Right hindlimb (tissue), 1 donor: ENCODE measurements around the gene DUOX2.
"Not testable (repeated sequence)": the region's sequence is repeated elsewhere in the genome, so short reads cannot be mapped to it uniquely, and the experiment has no call there.

Experiments
- DNase-seq: peaks from one replicate; pipeline ENCODE4 v3.0.0-alpha.2; 2018

The DUOX2 gene

DNA sequence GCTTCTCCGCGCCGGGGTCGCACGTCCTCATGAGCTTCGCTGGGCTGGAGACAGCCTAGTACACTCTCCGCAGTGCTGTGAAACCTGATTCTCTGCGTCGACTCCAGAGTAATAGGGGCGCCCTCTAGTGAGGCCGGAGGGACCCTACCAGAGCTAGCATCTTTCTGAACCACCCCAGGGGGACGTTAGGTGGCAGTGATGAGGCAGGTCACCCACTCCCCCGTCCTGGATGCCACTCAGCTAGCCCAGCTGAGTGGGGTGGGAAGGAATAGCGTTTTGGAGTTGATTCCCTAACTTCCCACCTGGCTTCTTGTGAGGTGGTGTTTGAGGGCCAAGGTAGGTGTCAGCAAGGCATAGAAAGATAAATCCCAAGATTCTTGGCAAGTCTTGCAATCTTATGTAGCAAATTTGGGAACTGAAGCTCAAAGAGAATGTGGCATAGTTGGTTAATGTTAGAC, 4.2 kb upstream of the DUOX2 start:
- peak; percentile 93 for DNase-seq

DNA sequence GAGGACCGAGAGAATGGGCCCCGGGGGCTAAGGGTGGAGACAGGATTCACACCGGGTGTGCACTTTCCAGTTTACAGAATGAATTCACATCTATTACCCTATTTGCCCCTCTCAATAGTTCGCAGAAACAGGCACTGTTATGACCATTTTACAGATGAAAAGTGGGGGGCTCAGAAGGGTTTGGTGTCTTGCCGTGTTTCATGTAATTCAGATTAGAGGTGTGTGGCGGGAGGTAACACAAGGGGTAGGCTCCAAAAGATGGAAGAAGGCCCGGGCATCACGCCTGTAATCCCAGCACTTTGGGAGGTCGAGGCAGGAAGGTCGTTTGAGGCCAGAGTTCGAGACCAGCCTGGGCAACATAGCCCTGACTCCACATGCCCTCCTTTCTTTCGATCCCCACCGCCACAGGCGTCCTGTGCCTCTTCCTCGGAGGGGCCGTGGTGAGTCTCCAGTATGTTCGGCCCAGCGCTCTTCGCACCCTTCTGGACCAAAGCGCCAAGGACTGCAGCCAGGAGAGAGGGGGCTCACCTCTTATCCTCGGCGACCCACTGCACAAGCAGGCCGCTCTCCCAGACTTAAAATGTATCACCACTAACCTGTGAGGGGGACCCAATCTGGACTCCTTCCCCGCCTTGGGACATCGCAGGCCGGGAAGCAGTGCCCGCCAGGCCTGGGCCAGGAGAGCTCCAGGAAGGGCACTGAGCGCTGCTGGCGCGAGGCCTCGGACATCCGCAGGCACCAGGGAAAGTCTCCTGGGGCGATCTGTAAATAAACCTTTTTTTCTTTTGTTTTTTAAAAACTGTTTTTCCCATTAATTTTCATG, 3.5 kb upstream of the DUOX2 start:
- DNase-seq: no peak

DNA sequence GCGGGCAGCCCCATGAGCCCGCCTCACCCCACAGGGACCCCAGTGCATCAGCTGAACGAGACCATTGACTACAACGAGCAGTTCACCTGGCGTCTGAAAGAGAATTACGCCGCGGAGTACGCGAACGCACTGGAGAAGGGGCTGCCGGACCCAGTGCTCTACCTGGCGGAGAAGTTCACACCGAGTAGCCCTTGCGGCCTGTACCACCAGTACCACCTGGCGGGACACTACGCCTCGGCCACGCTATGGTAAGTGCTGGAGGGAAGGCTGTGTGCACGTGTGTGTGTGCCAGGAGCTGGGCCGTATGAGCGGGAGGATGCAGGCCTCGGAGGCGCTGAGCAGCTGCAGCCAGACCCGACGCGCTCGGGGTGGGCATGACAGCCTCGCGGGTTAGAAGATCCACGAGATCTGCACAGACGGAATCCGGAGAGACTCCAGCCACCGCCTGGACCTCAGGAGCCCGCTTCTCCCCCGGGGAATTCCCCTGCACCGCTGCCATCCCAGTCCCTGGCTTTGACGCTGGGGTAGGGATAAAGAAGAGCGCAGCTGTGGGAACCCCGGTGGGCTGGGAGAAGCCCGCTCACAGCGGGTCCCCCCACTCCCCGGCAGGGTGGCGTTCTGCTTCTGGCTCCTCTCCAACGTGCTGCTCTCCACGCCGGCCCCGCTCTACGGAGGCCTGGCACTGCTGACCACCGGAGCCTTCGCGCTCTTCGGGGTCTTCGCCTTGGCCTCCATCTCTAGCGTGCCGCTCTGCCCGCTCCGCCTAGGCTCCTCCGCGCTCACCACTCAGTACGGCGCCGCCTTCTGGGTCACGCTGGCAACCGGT, 2.7 kb upstream of the DUOX2 start:
- no peak for DNase-seq

DNA sequence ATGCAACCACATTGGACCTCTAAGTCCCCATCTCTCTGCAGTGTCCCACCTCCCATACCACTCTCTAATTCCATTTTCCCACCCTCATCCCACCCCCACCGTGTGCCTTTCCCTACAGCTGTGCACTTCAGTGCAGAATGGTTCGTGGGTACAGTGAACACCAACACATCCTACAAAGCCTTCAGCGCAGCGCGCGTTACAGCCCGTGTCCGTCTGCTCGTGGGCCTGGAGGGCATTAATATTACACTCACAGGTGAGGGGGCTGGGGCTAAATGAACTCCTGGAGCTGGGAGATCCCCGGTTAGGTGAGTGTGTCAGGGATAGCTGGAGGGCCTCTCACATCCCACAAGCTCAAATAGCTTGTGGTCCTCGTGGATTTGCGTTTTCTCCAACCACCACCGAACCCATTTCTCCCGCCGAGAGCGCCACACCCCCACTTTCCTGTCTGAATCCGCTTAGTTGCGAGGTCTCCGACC, 2.1 kb upstream of the DUOX2 start:
- no peak for DNase-seq

DNA sequence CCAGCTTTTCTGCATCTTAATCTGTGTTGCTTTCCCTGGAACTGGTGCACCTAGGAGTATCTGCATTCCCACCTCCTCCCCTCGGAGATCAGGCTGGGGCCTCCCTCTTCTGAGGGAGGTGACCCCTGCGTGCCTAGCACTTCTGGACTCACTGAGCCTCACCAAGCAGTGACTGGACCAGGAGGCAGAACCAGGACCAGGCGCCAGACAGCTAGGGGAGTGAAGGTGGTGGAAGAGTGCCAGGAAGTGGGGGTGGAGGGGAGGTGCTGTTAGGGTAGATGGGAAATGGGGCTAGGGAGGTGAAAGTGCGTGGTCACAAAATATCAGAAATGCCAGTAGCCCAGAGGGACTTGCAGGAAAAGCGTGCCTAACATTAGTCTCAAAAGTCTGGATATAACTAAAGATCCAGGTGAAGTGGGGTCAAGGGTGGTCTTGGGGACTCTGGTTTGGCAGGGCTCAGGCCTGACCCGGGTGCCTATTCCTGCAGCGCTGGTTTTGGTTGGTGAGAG, 1.4 kb upstream of the DUOX2 start:
- DNase-seq: no peak

DNA sequence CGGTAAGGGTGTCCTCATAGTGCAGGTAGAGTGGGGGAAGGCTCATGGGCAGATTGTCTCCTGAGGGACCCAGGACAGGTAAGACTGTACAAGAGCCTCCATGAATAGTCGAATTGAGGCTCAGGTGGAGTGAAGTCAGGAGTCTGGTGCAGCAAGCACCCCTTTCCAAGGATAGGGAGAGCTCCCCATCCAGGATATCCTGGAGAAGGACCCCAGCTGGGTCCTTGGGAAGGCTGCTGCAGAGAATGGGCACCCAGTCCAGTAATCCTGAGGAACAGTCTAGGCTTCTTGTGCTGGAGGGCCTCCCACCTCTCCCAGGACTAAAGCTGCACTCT, 746 bp upstream of the DUOX2 start:
- no peak for DNase-seq

DNA sequence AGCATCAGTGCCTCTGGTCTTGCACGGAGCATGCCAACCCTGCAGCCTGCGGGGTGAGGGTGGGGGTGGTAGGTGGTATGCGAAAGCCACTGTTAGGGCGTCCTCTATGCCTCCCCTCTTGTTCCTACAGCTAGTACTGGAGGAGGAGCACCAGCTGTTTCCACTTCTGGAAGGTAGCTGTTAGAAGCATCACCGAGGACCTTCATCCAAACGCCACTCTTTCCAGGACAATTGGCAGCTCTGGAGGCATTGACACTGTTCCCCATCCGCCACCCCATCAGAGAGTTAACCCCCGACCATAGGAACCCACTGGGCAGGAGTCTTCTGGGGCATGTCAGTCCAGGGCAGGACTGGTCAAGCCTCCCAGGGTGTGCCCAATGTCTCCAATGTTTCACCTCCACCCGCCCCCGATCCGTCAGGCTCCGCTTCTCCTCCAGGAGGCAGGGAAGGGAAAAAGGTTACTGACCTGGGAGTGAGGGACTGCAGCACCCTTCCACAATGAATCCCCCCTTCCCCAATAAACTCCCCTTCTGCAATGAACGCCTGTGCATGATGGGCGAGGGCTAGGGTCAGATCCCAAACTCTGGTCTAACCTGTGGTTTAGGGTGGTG, 487 bp downstream of the DUOX2 start:
- no peak for DNase-seq

DNA sequence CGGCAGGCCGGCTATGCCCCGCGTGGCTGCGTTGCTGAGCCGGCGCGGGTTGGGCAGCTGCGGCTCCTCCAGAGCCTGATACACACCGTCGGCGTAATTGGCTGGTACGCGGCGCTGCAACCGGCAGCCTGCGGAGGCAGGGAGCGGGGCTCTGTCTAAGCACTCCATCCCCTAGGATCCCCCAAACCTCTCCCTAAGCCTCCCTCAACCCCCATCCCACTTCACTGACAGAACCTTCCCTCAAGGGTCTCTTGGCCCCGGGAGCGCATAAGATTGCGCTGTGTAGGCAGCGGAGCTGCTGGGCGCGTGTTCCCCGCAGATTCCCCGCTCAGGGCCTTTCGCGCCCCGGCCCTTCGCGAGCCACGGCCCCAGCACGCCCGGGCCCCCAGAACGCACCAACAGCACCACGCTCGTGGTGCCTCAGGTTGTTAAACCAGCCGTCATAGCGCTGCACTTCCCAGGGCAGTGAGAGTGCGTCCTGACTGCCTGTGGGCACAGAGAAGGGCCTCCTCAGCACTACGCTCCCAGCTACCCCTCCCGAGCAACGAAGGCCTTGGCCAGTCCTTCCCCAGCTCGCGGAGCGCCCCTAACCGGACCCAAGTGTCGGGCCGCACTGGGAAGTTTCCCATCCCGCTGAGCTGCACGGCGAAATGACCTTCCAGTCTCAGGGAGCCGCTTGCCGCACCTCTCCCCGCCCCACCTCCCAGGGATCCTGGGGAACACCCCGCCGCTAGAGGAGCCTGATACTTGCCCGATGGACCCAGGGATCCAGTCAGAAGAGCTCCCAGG, 1.2 kb downstream of the DUOX2 start:
- DNase-seq: no peak

DNA sequence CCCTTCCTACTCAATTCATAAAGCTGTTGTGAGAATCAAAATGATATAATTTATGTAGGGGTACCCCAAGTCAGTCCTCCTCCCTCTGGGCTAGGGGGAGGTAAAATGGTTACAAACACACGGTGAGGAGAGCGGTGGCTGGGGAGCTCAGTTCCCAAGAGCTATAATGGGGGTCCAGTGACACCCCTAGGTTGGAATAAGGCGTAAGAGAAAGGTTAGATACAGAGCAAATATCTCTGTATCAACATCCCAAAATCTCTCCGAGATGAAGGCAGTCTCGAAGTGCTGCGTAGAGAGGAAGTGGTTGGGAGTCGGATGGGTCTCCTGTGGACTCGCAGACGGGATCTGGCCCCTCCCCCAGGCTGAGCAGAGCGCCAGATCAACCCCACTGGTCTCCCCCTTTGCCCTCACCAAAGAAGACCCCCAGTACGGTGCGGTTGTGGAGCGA, 1.8 kb downstream of the DUOX2 start:
- DNase-seq: no peak

DNA sequence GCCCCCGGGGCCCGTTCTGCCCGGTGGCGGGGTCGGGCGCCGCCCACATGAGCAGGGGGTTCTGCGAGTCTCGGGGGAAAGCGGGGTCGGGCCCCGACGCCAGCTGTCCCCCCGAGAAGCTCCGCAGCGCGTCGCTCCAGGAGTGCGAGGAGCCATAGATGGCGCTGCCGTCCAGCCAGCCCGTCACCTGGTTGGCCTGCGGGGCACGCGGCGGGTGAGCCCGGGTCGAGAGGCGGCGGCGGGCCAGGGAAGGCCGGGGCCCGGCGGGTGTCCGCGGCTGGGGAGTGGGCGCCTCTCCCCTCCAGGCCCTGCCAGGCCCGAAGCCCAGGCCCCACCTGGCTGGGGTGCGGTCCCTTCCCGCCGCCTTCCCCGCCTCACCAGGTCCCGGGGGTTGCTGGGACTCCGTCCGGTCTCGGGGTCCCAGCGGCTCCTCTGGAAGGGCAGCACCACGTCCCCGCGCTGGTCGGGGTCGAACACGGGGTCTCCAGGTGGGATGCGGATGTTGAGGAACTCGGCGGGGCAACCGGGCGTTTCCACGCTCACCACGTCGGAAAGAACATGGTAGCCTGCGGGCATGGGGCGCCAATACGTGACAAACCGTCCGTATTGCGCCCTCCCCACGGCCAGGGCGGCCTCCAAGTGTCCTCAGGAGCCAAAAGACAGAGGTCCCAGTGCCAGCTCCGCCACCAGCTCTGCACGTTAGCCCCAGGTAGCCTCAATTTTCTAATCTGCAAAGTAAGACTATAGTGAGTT, 2.4 kb downstream of the DUOX2 start:
- DNase-seq: no peak

DNA sequence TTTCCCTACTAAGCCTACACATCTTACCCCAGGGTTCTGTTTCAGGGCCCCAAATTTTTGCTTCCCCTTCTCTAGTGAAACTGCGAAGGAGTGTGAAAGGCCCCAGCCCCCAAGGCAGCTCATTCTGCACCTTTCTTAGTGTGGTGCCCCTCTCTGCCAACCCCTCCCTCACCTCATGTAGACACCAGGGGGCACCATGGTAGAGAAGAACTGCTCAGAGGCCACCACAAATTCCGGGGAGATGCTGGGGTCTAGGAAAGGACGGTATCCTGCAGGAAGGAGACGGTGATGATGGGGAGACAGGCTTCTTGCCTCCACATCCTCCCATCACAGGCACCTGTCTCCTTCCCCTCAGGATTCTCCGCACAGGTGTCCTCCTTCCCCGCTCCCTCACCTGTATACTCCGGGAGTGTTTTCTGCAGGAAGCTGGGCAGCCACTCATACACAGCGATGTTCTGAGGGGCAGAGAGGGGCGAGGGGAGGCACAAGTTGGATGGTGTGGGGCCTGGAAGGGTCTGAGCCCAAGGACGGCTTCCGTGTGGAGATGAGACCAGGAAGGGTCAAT, 3.6 kb downstream of the DUOX2 start:
- no peak for DNase-seq

DNA sequence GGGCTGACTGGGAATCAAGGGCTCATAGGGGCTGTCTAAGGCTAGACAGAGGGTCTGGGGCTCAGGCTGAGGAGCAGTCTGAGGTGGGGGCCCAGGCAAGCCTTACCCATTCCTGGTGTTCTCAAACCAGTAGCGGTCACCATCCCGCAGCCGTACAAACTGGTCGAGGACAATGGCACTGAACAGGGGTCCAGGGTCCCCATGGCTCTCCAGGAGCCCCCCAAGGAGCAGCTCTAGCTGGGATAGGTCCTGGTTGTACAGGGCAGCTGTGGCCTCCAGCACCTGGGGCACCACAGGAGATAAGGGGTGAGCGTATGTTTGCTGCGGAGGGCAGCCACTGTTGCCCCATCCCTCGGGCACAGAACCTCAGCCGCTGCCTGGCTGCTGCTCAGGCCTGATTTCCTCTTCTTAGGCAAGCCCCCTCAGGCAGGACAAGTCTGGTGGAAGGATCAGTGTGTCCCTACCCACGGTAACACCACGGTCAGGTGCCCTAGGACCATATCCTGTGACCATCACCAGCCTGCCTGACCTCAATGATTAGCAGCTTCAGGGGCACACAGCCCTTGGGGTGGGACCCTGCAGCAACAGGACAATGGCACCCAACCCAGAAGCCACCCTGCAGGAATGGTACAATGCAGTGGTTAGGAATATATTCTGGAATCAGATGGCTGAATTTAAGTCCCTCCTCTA, 5.9 kb downstream of the DUOX2 start:
- peak; percentile 7 for DNase-seq

DNA sequence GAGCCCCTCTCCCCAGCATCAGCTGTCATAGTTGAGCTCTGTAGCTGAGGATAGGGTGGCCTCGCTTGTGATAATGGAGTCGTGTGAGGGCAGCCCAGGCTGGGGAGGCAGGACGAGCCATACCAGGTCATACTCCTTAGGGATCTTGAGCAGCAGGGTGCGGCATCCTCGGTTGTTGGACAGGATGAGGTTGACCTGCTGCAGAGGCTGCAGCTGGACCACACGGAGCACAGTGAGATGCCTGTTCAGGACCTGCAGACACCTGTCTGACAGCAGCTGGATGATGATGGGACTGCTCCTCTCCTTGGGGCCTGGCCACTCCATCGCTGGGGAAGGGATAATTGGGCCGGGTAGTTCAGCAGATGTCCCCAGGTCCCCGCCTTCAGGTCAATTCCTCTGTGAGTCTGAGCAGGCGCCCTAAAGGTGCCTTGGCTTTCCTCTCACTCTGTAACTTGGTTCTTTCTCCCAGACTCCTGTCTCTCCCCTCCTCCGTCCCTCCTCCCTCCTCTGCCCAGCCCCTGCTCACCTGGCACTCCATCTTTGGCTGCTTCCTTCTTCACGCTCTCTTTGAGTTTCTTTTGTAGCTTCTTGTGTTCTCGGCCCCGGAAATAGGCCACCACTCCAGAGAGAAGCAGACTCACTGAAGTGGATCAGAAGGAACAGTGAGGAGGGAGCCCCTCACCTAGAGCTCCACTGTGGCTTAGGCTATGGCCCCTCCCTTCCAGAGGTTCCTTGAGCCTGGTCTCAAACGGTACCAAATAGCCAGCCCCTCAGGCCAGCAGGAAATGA, 7.8 kb downstream of the DUOX2 start:
- DNase-seq: peak; percentile 4

DNA sequence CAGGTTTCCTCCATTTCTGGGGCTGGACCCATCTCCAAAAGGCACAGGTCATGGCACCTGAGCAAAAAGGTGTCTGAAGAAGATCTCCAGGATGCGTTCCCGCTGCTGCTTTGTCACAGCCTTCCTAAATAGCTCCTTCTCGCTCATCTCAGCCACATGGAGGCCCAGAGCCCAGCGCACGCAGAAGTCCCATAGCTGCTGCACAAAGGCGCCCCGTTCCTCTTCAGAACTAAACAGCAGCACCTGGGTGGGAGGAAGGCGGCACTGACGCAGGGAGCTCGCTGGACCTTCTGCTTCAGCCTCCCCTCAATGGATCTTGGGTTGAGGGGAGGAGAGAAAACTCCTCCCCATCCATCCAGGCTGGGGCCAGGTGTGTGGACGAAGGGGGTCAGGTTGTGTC, 8.4 kb downstream of the DUOX2 start:
- no peak for DNase-seq

DNA sequence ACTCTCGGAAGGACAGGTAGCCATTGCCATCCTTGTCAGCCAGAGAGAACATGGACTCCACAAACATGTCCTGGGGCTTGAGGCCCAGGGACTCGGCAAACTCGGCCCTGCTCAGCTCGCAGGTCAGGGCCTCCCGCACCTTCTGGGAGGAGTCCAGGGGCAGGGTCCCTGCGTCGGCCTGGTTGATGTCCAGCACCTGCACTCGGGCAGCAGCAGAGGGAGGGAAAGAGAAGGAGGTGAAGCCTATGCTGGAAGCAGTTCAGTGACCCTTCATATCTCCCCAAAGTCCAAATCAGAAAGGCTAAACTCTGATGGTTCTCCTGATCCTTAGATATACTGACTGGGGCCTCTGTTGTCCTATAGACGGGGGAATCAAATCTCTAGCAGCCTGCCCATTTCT, 9.8 kb downstream of the DUOX2 start:
- DNase-seq: not testable (repeated sequence)

DNA sequence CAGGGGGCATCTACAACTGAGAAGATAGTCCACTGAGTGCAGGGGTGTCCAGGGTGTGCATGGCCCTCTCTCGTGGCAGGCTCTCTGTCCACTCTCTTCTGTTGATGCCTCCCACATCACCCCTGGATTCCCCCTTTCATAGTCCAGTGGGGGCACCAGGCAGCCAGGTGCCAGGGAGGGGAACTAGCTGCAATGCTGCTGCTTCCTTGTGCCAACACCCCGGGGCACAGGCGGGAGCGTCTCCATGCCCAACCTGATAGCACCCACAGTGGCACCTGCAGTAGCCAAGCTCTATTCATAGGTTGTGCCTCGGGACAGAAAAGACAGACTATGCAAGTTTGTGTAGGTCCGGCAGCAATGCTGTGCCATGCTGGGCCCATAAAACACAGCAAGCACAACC, 11.7 kb downstream of the DUOX2 start:
- no peak for DNase-seq

DNA sequence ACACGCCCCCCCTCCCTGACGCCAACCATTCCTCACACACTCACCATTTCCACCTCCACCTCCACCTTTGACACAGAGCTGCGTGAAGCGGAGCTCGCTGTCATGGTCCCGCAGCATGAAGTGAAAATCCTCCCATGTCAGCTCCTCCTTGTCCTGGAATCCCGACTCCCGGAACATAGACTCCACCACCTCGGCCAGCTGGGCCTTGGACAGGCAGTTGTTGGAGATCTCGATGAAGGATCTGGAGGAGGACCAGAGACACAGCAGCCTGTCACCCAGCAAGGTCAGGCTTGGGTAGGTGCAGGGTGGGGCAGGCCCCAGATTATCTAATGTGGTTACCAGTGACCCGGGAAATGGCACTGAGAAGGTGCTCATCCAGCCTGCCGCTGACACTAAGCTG, 12.2 kb downstream of the DUOX2 start:
- DNase-seq: peak; percentile 4

DNA sequence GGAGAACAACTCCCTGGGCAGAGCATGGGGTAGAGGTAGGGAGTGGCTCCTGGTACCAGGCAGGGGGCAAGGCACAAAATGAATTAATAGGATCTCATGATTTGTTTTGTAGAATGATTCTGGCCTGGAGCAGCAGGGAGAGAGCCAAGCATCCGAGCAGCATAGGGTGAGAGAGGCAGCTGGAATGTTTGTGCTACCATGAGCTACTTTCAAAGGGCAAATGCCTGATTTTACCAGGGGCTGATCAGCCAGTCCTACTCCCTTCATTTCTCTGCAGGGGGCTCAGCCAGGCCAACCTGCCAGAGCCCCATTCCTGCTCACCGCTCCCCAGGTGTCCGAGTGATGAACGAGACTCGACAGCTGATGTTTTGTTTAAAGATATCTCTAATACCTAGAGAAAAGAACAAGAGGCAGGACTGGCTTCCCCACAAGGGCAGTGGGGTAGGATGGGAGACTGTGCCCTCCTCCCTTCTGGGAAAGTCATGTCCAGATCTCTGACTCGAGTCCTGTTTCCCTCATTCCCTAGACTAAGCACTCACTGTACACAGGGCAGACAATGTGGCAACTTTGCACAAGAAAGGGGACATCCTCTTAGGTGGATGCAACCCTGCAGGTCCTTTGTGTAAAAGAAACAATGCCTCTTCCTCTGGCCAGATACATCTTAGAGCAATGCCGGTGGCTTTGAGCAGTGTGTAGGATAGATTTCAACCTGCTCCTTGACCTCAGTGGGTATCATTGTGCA, 12.9 kb downstream of the DUOX2 start:
- peak; percentile 1 for DNase-seq

DNA sequence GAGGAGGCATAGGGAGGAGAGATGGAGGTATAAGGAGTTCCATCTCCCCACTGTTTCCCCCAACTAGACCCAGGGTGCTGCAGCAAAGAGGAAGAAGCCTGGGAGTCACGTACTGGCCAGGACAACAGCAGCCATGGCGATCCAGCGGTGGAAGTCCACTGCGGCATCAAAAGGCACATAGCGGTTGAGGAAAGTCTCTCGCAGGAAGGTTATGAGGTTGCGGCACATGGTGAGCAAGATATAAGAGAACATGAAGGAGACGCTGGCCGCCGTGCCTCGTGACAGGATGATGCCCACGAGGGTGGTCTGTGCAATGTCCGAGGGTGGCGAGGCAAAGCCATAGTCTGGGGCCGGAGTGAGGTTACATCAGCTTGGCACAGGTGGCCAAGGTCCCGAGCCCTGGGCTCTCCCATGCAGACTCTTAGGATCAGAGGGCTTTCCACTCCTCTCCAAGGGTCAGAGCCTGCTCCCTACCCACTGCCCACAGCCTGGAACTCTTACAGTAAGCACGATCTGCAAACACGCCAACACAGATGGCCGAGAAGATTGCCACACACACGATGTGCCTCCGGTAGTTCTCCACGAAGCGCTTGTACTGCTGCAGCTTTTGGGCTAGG, 14.3 kb downstream of the DUOX2 start:
- peak; percentile 3 for DNase-seq
